NT2/D1 (cell line): ENCODE data around the gene RALA.

ENCODE experiments used
- SUZ12 ChIP-seq: IDR thresholded peaks from 2 replicates; pipeline ENCODE4 v1.6.1; 2011; ENCODE audit not compliant: insufficient read length, insufficient read depth; ENCODE audit errors: extremely low read depth
- YY1 ChIP-seq: IDR thresholded peaks from 2 replicates; pipeline ENCODE4 v1.6.1; 2011; ENCODE audit not compliant: insufficient read length, insufficient read depth
- ZNF274 ChIP-seq: IDR thresholded peaks from 2 replicates; pipeline ENCODE4 v1.6.1; 2011; ENCODE audit warnings: mild to moderate bottlenecking, low read depth, low read length

DNA sequence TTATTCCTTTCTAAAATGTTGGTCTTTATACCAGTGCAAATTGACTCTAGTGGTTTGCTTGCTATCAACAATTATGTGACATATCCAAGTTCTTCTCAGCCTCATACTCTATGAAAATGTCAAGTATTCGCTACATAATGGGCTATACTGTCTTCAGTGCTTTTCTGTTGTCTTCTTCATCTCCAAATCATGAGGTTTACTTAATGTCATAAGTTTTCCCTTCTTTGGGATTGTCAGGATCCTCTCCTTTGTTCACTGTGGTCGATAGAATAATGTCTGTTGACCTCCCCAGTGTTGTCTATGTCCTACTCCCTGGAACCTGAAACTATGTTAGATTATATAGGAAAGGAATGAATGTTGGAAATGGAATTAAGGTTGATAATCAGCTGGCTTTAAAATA is 16.4 kb upstream of the RALA start:
- TF ChIP-seq SUZ12 (no peak), ZNF274 (no peak), YY1 (no peak)
